K562 (cell line): ENCODE measurements around the gene RUNX1. TPM values are rescaled to one million over a fixed set of nuclear protein-coding genes. Genes with fewer than 3 reads are reported as not detected.

Experiments used
- ARHGAP35 ChIP-seq: fragments of 450-650 bp; IDR thresholded peaks from 2 replicates; pipeline ENCODE4 v1.6.1; 2018; ENCODE audit not compliant: partially characterized antibody
- CSDE1 ChIP-seq, 2 experiments: fragments of 450-650 bp; IDR thresholded peaks; 2 replicates each; pipeline ENCODE4 v1.6.1; 2016; ENCODE audit warnings: mild to moderate bottlenecking in 1 of 2
- CTBP1 ChIP-seq: fragments of 450-650 bp; IDR thresholded peaks from 2 replicates; pipeline ENCODE4 v1.6.1; 2016; ENCODE audit warnings: borderline replicate concordance
- FUS ChIP-seq: fragments of 200-400 bp; formaldehyde crosslinking; optimal IDR thresholded peaks from 2 replicates; pipeline ENCODE3; 2017; ENCODE audit warnings: low read depth, low read length
- JUND ChIP-seq, 2 experiments: IDR thresholded peaks; 2 replicates in 1 of 2; 3 replicates in 1 of 2; pipeline ENCODE4 v1.6.1; 2011; ENCODE audit warnings: borderline replicate concordance in 2 of 2, low read depth in 2 of 2, low read length in 2 of 2, improper control_type of control experiment in 1 of 2, missing biosample characterization in 1 of 2, missing genetic modification characterization in 1 of 2, missing genetic modification reagents in 1 of 2
- MAFF ChIP-seq: IDR thresholded peaks from 2 replicates; pipeline ENCODE4 v1.6.1; 2012; ENCODE audit warnings: low read length, improper control_type of control experiment
- MIER1 ChIP-seq: fragments of 450-650 bp; IDR thresholded peaks from 2 replicates; pipeline ENCODE4 v1.6.1; 2016; ENCODE audit warnings: antibody characterized with exemption, mild to moderate bottlenecking, low read depth
- SOX6 ChIP-seq: fragments of 450-650 bp; IDR thresholded peaks from 2 replicates; pipeline ENCODE4 v1.6.1; 2014; ENCODE audit warnings: mild to moderate bottlenecking
- TAF1 ChIP-seq: IDR thresholded peaks from 2 replicates; pipeline ENCODE4 v1.6.1; 2011; ENCODE audit warnings: mild to moderate bottlenecking, low read length, moderate library complexity; ENCODE audit not compliant: insufficient read depth, control insufficient read depth, severe bottlenecking; ENCODE audit errors: extremely low read depth
- TCF3 ChIP-seq: sonication (generic); formaldehyde crosslinking; IDR thresholded peaks from 2 replicates; pipeline ENCODE4 v1.4.0; 2020; ENCODE audit warnings: mild to moderate bottlenecking, missing genetic modification reagents
- ZBTB17 ChIP-seq: fragments of 450-650 bp; formaldehyde crosslinking; IDR thresholded peaks from 2 replicates; pipeline ENCODE4 v1.4.0; 2020; ENCODE audit warnings: mild to moderate bottlenecking
- ZNF407 ChIP-seq: fragments of 450-650 bp; IDR thresholded peaks from 2 replicates; pipeline ENCODE4 v1.6.1; 2016; ENCODE audit warnings: low read depth
- polyA plus RNA-seq, 8 experiments: library from polyadenylated mRNA; depleted of rRNA in 4 of 8; stranded (reverse) in 5 of 8; unstranded in 3 of 8; fragments of >200 nt; fragmentation: Nextera tagmentation in 2 of 8; fragmentation: Illumina TruSeq in 1 of 8; extraction: Ambion mirVana in 2 of 8; extraction: Trizol in 1 of 8; gene quantifications; 2 replicates each; pipeline versions ENCODE4 v1.2.1 to v1.2.3, GENCODE V29; 2011 to 2014; ENCODE audit warnings: inconsistent platforms in 1 of 8, missing spikeins in 1 of 8
- total RNA-seq, 7 experiments: library from RNA; depleted of rRNA in 6 of 7; stranded (reverse); fragments of >200 nt in 6 of 7; fragmentation: Illumina TruSeq in 2 of 7; extraction: Trizol in 2 of 7; gene quantifications; 2 replicates each; pipeline versions ENCODE4 v1.2.1 to v1.2.3, GENCODE V29; 2011 to 2021; ENCODE audit warnings: low replicate concordance in 1 of 7
- TF ChIP-seq, protein P1 (sequence below): fragments of 250-450 bp; sonication (Bioruptor Pico); IDR thresholded peaks from 2 replicates; pipeline ENCODE4 v1.4.0; 2020; ENCODE audit warnings: mild to moderate bottlenecking
- TF ChIP-seq, protein P2 (sequence below), 3 experiments: fragments of 200-800 bp in 1 of 3; sonication (Bioruptor generic) in 1 of 3; sonication (generic) in 1 of 3; formaldehyde crosslinking in 1 of 3; IDR thresholded peaks; 2 replicates each; pipeline versions ENCODE4 v1.6.1 to v1.8.0; 2016 to 2022; ENCODE audit warnings: mild to moderate bottlenecking in 2 of 3, missing compliant biosample characterization in 2 of 3, missing genetic modification characterization in 2 of 3, missing genetic modification reagents in 1 of 3

The RUNX1 gene
- total and polyA plus RNA-seq, 9 of the 15 experiments (the other 6 are each of a cell fraction or from before 2014, with no cell fraction given) = 2.2 to 68.6 (median 17.8) TPM

GRCh38 chr21:35014302-35015041 is 34.6 kb downstream of the RUNX1 start (continued):
- no peak for TF ChIP-seq TAF1
- TF ChIP-seq CSDE1 (IDR thresholded peaks at IDR 0.05) = no peak
- TF ChIP-seq MIER1 = no peak
- TF ChIP-seq MAFF = no peak
- TF ChIP-seq SOX6 = peak; percentile 69
- peak; percentile 66; the same call in 1 of the 2 replicates for TF ChIP-seq CTBP1
- TF ChIP-seq, protein P1, sequence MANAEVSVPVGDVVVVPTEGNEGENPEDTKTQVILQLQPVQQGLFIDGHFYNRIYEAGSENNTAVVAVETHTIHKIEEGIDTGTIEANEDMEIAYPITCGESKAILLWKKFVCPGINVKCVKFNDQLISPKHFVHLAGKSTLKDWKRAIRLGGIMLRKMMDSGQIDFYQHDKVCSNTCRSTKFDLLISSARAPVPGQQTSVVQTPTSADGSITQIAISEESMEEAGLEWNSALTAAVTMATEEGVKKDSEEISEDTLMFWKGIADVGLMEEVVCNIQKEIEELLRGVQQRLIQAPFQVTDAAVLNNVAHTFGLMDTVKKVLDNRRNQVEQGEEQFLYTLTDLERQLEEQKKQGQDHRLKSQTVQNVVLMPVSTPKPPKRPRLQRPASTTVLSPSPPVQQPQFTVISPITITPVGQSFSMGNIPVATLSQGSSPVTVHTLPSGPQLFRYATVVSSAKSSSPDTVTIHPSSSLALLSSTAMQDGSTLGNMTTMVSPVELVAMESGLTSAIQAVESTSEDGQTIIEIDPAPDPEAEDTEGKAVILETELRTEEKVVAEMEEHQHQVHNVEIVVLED (CRISPR knock-in tag) = 0 out of 2 replicates have a peak, but pooled peaks have one; percentile 7
- TF ChIP-seq ZBTB17 (CRISPR knock-in tag) = no peak
- no peak for TF ChIP-seq FUS
- TF ChIP-seq ZNF407 = no peak
- no peak for TF ChIP-seq ARHGAP35
- peak; percentile 28; the same call in 1 of the 2 replicates for TF ChIP-seq TCF3 (CRISPR knock-in tag)
- peak; percentile 71 for TF ChIP-seq JUND (IDR thresholded peaks at IDR 0.05; ENCODE audit: borderline replicate concordance, low read depth, low read length)
- peak; percentile 46; the same call in 1 of the 3 replicates for TF ChIP-seq JUND (tag; IDR thresholded peaks at IDR 0.05; ENCODE audit: borderline replicate concordance, low read depth, low read length)
- TF ChIP-seq, protein P2, sequence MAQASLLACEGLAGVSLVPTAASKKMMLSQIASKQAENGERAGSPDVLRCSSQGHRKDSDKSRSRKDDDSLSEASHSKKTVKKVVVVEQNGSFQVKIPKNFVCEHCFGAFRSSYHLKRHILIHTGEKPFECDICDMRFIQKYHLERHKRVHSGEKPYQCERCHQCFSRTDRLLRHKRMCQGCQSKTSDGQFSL (CRISPR knock-in tag; IDR thresholded peaks at IDR 0.05) = no peak
- TF ChIP-seq, protein P2 (tag; IDR thresholded peaks at IDR 0.05) = no peak
